Activated CD4-positive, alpha-beta T cell treated with anti-CD3 and anti-CD28 coated beads, Interleukin-2, Interleukin-4, amounts not matched to agents 100 ng/mL and 50 ng/mL, durations not matched to agents 16 hours and 8 hours (primary cell): Measurements from ENCODE around the gene PCBP4.

Source experiments
- DNase-seq: peaks from one replicate; pipeline ENCODE4 v3.0.0-alpha.2; 2020; ENCODE audit warnings: low spot score

The PCBP4 gene

DNA sequence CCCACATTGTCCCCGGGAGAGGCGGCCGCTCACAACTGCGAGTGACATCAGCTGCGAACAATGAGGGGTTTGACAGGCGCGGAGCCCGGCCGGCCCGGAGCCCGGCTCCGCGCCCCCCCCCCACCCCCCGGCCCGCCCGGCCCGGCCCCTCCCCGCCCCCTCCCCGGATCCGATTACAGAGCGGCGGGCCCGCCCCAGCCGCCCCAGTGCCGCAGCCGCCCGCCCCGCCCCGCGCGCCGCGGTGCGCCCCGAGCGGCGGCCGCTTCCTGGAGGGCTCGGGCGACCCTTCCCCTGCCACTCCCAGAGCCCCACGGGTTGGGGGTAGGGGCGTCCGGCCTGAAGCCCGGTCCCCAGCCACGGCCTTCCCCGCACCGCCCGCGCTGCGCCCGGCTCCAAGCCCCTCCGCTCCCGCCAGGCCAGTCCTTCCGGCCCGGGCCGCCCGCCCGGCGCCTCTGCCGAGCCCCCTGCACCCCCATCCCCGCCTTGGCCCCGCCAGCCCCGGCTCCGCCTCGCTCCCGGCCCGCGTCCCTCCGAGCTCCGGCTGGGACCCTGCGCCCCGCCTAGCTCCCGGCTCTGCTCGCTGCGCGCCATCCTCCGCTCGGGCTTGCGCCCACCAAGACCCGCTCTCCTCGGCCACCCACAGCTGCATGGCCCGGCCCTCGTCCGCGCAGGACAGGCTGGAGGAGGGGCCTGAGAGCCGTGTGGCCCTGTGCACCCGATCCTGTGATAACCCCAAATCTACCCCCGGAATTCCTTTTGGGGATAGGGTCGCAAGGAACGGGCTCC, at the start of gene PCBP4:
TSS of gene PCBP4 (minus strand) at position 71 of the 786 bp plus-strand sequence. CDS start 6,214 bp downstream, outside the sequence.
- DNase-seq = peak; percentile 23

DNA sequence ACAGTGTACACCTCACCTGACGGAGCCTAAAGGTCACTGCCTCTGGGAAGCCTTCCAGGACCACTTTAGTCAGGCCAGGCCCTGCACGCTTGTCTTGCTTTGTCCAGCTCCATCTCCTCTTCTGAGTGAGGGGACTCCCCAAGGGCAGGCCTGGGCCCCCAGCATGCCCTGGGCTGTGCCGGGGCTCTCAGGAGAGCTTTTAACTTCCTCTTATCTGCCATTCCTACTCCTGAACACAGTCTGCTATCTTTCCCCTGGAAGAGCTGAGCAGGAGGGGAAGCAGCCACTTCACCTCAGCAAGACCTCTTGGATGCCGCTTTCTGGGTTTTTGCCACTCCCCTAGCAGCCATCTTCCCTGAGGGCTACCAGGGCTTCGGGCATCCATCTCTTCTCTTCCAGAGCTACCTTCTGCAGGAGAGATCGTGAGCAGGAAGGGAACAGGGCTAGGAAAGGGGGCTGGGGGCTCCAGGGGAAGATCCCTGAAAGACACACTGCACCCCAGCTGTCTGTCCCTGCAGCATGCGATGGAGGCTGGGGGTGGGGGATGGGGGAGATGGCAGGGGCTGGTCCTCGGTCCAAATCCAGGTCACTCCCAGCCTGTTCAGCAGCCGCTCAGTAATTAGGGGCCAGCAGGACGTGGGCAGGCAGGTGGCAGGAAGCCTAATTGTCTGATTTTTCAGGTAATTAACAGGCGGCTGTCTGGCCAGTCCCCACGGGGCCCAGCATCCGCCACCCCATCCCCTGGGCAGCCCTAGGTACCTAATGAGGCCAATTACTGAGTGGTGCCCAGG, 48.4 kb upstream of the PCBP4 start:
- no peak for DNase-seq

- no peak for DNase-seq
These were observed 47.4 kb upstream of the PCBP4 start for GRCh38 chr3:52014613-52015012.

GRCh38 chr3:52013802-52014598, 46.7 kb upstream of the PCBP4 start:
- DNase-seq = no peak

GRCh38 chr3:52012699-52013098, 45.4 kb upstream of the PCBP4 start:
- no peak for DNase-seq

DNA sequence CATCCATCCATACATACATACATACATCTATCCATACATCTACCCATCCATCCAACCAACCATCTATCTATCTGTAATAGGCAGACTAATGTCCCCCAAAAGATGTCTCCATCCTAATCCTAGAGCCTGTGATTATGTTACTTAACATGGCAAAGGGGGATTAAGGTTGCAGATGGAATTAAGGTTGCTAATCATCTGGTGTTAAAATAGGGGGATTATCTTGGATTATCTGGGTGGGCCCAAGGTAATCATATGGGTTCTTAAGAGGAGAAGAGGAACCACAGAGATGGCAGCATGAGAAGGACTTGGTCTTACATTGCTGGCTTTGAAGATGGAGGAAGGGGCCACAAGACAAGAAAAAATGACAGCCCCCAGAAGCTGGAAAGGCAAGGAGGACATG, 43.2 kb upstream of the PCBP4 start:
- no peak for DNase-seq

- no peak for DNase-seq
These were observed 40.0 kb upstream of the PCBP4 start for GRCh38 chr3:52007291-52007690.

- DNase-seq = no peak
These were observed 39.5 kb upstream of the PCBP4 start for GRCh38 chr3:52006820-52007133.

GRCh38 chr3:52006017-52006819, 39.0 kb upstream of the PCBP4 start:
- no peak for DNase-seq

DNA sequence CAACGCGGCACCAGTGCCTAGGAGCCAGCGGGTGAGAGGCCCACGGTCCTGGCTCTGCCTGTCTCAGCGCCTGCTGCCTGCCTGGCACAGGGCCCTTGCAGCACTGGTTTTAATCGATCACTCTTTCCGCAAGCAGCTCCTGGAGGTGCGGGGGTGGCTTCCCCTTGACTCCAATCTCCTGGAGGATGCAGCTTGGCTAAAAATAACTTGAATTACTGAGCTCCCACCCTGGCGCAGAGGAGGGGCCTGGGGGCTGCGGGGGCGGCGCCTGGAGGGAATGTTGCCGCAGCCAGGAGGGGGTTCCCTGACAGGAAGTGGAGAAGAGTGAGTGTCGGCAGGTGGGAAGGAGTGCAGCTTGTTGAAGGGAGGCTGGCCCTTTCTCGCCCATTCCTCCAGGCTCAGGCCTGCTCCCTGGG, 38.3 kb upstream of the PCBP4 start:
- no peak for DNase-seq

DNA sequence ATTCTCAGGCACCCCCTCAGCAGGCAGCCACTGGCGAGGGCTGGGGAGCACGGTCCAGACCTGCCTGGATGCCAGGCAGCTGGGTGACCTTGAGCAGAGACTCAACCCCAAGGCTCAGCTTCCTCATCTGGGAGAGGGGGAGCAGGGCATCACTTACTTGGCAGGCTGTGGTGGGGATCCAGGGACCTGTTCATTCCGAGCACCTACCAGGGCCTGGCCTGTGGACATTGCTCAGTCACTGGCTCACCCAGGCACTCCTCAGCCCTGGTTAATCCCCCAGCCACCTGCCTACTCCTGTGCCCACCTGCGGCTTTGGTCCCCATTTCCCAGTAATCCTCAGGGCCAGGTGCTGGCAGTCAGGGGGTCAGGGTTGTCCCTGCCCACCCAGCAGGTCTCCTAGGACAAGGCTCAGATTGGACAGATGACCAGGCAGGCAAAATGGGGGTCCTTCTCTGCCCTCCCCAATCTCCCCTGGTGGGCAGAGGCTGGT, 37.7 kb upstream of the PCBP4 start:
- DNase-seq = no peak

- no peak for DNase-seq
These were observed 37.0 kb upstream of the PCBP4 start for GRCh38 chr3:52004163-52004787.

DNA sequence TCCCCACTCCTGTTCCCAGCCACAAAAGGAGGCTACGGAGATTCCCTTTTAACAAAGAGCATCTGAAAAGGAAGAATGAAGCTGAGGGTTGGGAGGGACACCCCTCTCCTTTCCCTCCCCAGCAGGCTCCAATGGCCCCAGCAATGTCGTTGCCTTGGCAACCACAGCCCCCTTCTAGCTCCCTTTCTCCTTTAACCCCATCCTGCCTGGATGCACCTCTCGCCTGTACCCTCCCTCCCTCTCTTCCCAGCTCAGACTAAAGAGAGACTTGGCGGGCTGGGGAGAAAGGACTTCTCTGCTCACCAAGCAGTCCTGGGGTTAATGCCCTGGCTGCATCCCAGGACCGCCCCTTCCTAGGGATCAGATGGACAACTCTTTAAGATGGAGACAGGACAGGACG, 35.5 kb upstream of the PCBP4 start:
- no peak for DNase-seq

- DNase-seq = peak; percentile 79
These were observed 34.3 kb upstream of the PCBP4 start for GRCh38 chr3:52001443-52001974.

GRCh38 chr3:51999846-52000245, 32.6 kb upstream of the PCBP4 start:
- no peak for DNase-seq

GRCh38 chr3:51998774-51999173, 31.5 kb upstream of the PCBP4 start:
- DNase-seq = no peak

DNA sequence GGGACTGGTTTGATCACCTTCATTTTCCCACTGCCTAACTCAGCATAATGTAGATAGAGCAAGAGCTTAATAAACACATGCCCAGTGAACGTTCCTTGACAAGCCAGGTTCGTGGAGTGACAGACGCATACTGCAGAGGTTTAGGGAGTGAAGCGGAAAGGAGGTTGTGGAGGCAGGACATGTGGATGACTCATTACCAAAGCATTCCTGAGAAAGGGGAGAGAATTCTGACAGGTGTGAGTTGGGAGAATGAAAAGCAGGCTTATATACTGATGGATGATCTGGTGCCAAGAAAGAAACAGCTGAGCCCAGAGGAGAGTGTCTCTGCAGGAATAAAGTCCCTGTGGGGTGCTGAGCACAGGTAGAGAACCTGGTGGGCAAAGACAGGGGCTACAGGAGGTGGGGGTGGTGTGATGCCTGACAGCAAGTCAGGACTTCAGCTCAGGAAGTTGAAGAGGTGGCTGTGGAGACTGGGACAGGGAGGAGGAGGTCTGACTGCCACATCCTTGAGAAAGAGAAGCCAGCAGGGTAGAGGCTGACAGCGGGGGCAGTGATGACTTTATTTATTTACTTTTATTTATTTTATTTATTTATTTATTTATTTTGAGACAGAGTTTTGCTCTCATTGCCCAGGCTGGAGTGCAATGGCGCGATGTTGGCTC, 30.8 kb upstream of the PCBP4 start:
- no peak for DNase-seq

GRCh38 chr3:51997172-51997571, 29.9 kb upstream of the PCBP4 start:
- DNase-seq = no peak

DNA sequence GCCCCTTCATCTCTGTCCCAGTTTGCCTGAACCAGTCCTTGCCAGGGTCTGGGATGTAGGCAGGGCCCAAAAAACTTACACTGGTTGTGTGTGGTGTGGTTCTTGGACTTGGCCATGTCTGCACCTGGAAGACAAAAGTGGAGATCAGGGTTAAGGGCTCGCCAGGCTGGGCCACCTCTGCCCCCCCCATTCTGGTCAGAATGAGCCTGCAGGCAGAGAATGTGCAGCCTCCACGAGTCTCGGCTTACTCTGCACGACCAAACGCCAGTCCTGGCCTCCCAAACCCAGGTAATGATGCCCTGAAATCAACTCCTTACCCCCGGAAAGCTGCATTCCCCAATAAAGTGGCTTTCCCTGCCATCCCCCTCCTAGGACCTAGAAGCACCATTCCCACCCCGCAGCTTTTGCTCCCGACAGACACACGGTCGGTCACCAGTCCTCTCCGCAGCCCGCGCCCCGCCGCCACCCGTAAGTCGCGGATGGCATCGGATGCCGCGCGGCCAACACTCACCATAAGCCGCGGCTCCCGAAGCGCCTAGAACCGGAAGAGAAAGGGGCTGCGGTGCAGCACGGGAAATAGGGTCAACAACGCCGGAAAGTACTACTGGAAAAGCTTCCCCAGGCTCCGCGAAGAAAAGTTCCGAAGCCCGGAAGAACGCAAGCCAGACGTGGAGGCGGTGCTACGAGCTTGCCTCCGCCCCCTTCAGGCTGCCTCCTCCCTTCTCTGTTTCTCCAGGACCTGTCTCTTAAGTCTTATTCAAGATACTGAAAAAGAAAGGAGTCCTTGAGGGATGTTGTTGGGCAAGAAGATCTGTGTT, 28.3 kb upstream of the PCBP4 start, which contains the start of gene RPL29:
TSS of gene RPL29 (minus strand) at position 550 of the 818 bp plus-strand sequence. CDS start at position 116, 434 bp downstream.
- peak; percentile 95 for DNase-seq
